HG02970 (cell line): Measurements from ENCODE around the gene GNAT2.
"Not testable (repeated sequence)": the region's sequence is repeated elsewhere in the genome, so short reads cannot be mapped to it uniquely, and the experiment has no call there.

Source experiments
- ATAC-seq: cut with Tn5 transposase; IDR thresholded peaks from one replicate; pipeline ENCODE4 v1.9.1; 2021; ENCODE audit warnings: mild to moderate bottlenecking, moderate library complexity, moderate number of reproducible peaks; ENCODE audit not compliant: unreplicated experiment, low FRiP score

The GNAT2 gene

DNA sequence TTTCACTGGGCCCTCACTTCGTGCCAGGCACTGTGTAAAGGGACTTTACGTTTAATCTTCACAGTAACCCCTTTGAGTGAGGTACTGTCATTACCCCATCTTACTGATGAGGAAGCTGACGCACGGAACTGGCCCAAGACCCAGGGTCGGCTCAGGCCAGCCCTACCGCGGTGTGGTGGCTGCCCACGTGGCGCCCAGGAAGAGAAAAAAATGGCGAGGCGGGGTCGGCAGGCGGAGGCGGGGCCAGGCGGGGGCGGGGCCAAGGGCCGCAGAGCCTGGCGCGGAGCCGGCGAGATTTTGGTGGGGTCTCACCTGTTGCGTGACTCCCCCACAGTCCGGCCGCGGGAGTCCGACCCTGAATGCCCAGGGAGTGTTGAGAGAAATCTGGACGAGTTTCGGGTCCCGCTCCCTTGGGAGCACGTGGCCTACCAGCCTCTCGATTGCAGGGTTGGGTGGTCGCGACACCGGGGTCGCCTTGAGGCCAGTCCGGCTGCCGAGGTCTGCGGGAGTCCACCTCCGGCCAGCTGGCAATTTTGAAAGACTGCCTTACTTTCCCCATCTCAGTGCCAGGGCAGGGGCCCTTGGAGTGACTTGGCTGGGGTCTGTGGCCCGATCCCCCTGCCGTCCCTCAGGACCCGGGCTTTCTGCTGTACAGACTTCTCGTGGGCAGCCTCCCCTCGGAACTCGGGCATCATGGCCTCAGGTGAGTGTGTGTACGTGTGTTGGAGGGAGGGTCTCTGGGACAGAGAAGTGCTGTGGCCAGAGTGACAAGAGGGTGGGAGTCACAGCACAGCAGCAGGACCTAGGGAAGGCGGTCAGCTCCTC, at the start of gene GNAT2, which contains the start of gene AMPD2:
GNAT2 (minus strand) TSS at position 41 of the 825 bp plus-strand sequence. CDS start 6,746 bp downstream, outside the sequence.
AMPD2 (plus strand) TSS at position 262 of the 825 bp plus-strand sequence. CDS start 1,339 bp downstream, outside the sequence.
- peak; percentile 52 for ATAC-seq

DNA sequence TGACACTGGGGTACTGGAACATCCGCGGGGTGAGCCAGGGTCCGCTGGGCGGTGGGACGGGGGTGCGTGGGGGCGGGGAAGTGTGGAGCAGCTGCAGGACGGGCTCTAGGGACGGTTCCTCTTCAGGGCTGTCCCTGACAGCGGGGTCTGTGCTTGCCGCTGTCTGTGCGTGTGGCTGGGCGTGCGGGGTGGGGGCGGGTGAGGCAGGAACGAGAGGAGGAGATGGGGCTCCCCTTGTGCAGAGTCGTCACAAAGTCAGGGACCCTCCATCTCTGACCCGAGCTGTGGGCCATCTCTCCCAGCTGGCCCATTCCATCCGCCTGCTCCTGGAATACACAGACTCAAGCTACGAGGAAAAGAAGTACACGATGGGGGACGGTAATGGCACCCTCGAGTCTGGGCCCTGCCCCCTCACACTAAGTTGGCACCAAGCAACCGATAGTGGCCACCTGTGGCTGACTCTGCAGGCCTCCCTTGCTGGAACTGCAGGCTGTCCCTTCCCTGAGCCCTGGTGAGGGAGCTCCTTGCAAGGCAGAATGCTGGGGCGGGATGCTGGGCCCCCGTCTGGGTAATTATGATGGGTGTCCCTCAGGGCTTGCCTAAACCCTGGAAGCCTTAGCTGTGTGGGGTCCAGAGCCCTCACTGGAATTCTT, 48.8 kb upstream of the GNAT2 start:
- ATAC-seq, result no peak

DNA sequence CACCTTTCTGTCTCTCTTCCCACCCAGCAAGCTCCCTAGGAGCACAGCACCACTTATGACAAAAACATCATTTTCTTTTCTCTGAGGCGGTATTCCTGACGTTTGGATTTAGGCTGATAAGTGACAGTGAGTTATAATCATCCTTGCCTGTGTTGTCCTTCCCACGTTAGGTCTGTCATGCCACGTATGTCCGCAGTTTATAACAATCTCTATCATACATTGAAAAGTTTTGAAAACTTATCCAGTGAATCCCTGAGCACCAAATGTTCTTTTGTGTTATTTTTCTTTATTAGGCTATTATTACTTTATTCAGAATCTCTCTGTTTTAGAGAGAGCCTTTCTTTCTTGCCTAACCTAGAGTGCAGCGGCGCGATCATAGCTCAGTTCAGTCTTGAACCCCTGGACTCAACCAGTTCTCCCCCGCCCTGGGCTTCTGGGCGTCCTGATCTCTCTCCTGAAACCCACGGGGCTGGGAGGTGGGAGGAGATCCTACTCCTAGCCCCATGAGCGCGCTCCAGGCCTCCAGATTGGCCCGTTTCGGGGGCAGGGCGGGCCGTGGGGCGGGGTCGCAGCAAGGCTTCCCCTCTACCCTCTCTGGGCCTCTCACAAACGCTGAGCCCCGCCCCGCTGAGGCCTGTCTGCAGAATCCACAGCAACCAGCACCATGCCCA, 48.2 kb upstream of the GNAT2 start, which contains the start of gene GSTM2:
GSTM2 (plus strand) TSS at position 606 of the 671 bp plus-strand sequence; CDS start at position 665, 59 bp downstream.
- ATAC-seq, result no peak

DNA sequence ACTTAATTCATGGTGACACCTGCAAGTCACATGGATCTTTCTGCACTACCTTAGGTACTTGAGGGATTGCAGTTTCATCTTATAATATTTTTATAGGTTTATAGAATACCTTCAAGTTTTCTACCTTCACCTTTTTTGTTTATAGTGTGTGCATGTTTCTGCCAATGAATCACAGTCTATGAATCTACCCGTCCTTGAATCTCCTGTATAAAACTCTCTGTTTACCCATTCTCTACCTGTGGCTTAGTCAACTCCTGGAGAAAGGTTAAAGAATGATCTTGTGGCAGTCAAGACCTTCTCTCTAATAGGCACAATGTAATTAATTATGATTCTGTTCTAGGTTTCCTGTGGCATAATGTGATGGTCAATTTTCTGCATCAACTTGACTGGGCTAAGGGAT, 45.3 kb upstream of the GNAT2 start:
- no peak for ATAC-seq

DNA sequence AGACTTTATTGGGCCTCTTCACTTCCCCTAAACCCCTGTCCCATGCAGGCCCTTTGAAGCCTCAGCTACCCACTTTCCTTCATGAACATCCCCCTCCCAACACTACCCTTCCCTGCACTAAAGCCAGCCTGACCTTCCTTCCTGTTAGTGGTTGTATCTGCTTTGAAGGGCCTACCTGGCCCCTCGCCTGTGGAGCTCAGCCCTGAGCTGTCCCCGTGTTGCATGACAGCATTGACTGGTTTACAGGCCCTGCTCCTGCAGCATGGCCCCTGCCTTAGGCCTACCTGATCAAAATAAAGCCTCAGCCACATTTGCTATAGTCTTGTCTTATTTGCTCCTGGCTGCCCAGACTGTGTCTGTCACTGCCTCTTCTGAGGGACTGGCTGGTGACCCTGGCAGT, 42.0 kb upstream of the GNAT2 start:
- no peak for ATAC-seq

DNA sequence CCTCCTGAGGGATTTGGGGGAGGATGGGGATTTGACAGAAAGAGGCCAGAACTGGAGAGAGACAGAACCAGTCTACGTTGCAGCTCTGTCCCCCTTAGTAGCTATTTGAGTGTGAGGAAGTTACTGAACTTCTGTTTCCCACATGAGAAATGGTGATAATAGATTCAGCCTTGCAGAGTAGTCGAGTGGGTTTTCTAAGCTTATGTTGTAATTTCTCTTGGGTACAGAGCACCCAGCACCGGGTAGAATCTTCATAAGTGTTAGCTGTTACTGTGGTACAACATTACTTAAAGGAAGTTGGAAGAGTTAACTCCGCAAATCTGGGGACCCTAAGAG, 41.2 kb upstream of the GNAT2 start:
- not testable (repeated sequence) for ATAC-seq

DNA sequence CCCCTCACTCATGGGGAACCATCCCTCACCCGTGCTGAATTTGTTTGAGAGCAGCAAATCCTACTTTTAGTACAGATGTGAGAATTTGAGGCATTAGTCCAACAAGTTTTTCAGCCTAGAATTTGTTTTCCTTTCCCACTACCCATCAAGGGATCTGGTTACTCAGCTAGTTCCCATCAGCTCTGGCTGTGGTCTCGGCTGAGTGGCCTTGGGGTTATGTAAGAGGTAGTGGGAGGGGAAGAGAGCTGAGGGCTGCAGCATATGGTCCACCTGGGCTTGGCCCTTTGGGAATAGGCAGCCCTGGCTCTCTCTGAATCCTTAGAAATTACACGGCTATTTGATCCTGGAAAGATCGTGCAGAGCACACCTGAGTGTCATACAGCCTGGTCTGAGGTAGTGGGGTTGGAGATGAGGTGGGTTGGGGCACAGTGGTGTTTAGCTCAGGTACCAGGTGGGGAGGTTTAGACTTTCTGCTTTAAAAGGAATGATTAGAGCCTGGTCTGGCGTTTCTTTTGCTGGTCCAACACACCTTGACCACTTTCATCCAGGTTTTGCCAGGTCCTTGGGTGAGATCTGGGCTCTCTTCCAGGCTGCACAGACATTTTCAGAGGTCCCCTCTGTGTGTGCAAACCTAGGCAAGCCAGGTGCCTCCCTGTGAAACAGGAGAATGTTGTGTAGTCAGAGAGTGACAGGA, 40.7 kb upstream of the GNAT2 start:
- no peak for ATAC-seq

DNA sequence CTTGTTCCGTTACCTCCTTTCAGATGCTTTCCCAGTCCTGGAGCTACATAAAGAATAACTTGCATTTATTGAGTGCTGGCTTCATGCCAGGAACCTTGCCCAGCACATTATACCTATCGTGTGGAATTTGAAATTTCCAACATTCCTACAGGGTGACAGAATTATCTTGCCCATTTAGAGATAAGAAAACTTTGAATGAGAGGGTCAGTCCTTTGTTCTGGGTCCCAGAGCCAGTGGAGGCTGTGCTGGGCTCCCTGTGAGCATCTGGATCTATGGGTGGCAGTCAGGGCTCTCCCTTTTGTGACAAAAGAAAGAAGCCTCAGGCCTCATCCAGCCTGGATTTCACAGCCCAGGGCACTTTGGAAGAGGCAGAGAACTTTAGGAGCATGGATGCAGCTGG, 39.7 kb upstream of the GNAT2 start:
- ATAC-seq, result no peak

DNA sequence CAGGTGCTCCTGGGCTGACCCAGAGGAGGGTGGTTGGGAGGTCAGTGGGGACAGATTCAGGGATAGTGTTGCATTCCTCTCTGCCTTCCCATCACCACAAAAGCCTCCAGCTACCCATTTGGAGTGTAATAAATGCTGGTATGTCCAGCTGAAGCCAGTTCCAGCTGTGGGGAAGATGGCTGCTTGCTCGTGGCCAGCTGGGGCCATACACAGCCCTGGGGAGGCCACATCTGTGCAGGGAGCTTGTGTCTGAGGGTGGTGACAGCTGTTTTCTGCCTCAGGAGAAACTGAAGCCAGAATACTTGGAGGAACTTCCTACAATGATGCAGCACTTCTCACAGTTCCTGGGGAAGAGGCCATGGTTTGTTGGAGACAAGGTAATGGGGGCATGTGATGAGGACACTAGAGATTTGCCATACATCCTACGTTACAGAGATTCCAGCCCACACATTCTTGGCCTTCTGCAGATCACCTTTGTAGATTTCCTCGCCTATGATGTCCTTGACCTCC, 39.2 kb upstream of the GNAT2 start:
- ATAC-seq, result no peak

DNA sequence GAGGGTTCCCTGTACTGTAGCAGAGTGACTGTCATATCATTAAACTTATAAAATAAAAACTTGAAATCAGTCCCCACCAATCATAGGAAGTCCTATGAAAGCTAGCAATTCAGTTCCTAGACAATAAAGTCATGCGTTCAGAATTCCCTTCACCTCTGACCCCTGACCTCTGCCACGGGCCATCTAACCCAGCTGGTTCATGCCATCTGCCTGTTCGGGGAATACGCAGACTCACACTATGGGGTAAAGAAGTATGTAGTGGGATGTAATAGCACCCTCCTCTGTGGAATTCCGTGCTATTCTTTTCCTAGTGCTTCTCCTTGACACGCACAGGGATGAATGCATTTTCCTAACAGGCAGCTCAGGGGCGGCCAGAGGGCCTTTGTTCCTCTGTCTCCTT, 38.6 kb upstream of the GNAT2 start:
- no peak for ATAC-seq

DNA sequence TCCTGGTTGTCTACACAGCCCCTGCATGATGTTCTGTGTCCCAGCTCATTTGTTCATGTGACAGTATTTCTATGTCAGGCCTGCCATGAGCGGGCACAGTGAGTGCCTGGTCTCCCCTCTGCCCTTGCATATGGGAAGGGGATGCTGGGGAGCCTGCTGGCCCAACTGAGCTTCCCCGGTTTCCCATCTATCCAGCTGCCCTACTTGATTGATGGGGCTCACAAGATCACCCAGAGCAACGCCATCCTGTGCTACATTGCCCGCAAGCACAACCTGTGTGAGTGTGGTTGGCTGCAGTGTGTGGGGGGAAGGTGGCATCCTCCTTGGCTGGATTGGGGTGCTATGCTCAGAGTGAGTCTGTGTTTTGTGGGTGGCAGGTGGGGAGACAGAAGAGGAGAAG, 38.0 kb upstream of the GNAT2 start:
- no peak for ATAC-seq

DNA sequence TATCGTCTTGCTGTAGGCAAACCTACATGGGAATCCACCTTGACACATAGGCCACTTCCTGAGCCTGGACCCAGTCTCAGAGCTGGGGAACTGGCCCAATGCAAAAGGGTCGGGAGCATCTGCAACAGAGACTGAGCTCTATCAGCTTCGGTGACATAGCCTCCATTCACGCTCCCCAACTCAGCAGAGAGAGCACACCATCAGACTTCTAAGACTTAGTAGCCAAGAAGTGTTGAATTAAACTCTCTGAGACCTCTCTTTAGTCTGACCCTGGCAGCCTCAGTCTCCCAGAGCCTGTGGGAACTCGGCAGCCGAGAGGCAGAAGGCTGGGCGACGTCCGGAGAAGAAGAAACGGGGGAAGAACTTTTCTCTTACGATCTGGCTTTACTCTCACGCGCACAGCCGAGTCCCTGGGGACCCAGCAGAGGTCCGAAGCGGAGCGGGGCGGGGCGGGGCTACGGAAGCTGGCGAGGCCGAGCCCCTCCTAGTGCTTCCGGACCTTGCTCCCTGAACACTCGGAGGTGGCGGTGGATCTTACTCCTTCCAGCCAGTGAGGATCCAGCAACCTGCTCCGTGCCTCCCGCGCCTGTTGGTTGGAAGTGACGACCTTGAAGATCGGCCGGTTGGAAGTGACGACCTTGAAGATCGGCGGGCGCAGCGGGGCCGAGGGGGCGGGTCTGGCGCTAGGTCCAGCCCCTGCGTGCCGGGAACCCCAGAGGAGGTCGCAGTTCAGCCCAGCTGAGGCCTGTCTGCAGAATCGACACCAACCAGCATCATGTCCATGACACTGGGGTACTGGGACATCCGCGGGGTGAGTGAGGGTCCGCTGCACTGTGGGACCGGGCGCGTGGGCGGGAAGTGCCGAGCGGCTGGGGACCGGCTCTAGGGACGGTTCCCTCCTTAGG, 36.5 kb upstream of the GNAT2 start, which contains the start of gene GSTM4:
GSTM4 (plus strand) TSS at position 485 of the 905 bp plus-strand sequence; CDS start at position 776, 291 bp downstream.
- ATAC-seq, result peak; percentile 82

DNA sequence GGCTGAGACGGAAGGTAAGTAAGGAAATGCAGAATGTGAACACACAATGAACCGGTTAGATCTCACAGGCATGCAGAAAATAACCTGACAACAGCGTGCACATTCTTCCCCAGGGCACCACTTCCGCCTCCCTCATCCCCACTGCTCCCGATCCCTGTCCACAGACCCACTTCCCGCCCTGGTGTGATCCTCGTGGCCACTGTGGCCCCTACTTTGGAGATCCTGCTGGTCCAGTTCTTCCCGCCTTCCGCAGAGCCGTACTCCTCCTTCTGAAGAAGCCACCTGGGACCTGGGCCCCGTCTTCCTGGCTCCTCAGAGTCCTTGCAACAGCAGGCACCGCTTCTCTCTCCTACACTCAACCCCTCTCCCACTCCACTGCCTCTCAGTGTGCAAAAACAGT, 35.1 kb upstream of the GNAT2 start:
- no peak for ATAC-seq

DNA sequence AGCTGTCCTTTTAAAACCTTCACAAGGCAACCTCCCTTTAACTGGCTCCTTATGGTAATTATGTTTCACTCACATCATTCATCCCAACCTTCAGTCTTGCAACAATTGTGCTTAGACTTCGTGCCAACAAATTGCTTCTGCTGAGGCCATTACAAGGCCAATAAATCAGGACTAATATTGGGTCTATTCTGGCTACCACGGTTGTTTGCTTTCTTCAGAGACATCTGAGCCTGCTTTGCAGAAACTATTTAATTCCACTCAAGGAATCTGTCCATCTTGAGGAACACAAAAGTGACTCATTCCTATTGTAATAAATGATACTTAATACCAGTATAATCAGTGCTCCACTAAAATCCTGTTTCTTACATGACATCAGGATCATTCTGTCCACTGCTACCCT, 33.9 kb upstream of the GNAT2 start:
- ATAC-seq, result no peak

DNA sequence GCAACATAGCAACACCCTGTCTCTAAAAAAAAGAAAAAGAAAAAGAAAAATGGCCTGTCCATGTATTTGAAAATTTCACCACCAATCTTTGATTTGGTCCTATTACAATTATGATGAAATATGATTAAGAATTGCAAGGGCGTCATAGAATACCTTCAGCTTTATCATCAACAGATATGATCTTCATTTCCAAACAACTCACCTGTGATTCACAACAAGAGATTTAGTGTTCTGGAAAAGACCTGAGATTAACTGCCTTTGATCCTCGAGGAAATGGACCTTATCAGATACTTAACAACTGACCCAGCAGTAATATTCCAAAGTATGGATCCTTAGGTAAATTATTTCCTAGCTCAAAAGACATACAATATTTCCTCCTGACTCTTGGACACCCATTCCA, 33.0 kb upstream of the GNAT2 start:
- no peak for ATAC-seq

DNA sequence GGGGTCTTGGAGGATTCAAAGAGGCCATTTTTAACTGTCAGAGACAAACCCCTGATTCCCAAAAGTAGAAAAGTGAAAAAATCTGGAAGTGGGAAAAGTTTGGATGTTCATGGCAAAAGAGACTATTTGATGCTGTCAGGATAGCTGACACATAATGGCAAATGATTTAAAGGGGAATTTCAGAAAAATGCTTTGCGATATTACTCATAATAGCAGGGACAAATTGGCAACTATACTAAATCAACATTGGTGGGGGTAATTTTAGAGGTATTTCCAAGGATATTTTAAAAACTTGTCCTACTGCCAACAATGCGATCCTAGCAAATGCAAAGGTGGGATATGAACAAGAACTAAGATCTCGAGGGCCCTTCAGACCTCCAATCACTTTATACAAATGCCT, 31.2 kb upstream of the GNAT2 start:
- no peak for ATAC-seq

DNA sequence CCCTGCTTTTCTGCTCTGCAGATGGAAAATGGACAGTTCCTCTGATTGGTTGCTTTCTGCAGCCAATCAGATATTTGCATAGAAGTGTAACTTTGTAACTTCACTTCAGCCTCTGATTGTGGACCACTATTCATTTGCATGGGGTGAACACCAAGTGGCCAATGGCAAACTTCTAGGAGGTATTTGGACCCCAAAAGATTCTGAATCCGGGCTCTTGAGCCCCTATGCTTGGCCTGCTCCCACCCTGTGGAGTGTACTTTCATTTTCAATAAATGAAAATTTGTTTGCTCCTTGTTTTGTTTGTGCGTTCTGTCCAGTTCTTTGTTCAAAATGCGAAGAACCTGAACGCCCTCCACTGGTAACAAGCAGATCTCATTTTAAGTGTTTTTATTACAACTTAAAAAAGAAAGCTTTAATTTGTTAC, 30.1 kb upstream of the GNAT2 start:
- no peak for ATAC-seq

DNA sequence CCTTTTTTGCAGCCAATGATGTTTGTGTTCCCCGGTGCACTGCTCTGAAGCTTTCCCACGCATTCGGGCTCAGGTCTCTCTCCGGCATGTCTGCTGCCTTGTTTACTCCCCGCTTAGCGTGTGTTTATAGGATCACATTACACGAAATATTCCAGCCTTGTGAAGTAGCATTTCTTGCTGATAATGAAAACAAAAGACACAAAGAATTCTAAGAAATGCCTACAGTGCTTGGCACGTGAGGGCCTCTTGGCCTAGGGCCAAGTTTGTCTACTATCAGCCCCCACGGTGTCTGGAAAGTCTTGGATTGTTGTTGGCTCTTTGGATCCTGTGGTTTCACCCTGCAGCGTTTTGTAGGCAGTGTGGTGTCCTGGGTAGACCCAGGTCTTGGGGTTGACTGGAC, 25.3 kb upstream of the GNAT2 start:
- no peak for ATAC-seq
